Neuronal stem cell (in vitro differentiated cells): ENCODE data around the gene RLBP1. TPM values are rescaled to one million over a fixed set of nuclear protein-coding genes. Genes with fewer than 3 reads are reported as not detected.
"Not testable (repeated sequence)": the region's sequence is repeated elsewhere in the genome, so short reads cannot be mapped to it uniquely, and the experiment has no call there.

Experiments used
- DNase-seq: peaks from one replicate; pipeline ENCODE4 v3.0.0-alpha.2; 2013; ENCODE audit warnings: low spot score
- H2AFZ ChIP-seq: one replicate; pipeline ENCODE4 v1.6.1; 2013; ENCODE audit warnings: mild to moderate bottlenecking, low read length, inconsistent platforms
- H2AK5ac ChIP-seq: 2 replicates; pipeline ENCODE4 v1.6.1; 2013; ENCODE audit warnings: low read depth, mild to moderate bottlenecking, inconsistent platforms, low read length, moderate library complexity, mixed read lengths
- H2BK120ac ChIP-seq: 2 replicates; pipeline ENCODE4 v1.6.1; 2013; ENCODE audit warnings: low read depth, mild to moderate bottlenecking, inconsistent platforms, low read length, moderate library complexity, mixed read lengths
- H2BK12ac ChIP-seq: one replicate; pipeline ENCODE4 v1.6.1; 2013; ENCODE audit warnings: low read length, inconsistent platforms
- H2BK15ac ChIP-seq: 2 replicates; pipeline ENCODE4 v1.6.1; 2013; ENCODE audit warnings: mild to moderate bottlenecking, low read length, inconsistent platforms, mixed read lengths
- H2BK5ac ChIP-seq: one replicate; pipeline ENCODE4 v1.6.1; 2013; ENCODE audit warnings: inconsistent platforms, mild to moderate bottlenecking, low read length, moderate library complexity
- H3K14ac ChIP-seq: one replicate; pipeline ENCODE4 v1.6.1; 2013; ENCODE audit warnings: low read length, inconsistent platforms
- H3K18ac ChIP-seq: 2 replicates; pipeline ENCODE4 v1.6.1; 2013; ENCODE audit warnings: low read length, inconsistent platforms
- H3K23ac ChIP-seq: 2 replicates; pipeline ENCODE4 v1.6.1; 2013; ENCODE audit warnings: low read depth, mild to moderate bottlenecking, mixed read lengths, low read length, inconsistent platforms; ENCODE audit not compliant: poor library complexity
- H3K27ac ChIP-seq: replicated peaks from 3 replicates; pipeline ENCODE4 v1.5.1; 2013; ENCODE audit warnings: low read length, inconsistent platforms
- H3K27me3 ChIP-seq, 3 experiments: 2 replicates each; pipeline ENCODE4 v1.6.1; 2013; ENCODE audit warnings: low read length in 3 of 3, mild to moderate bottlenecking in 2 of 3, inconsistent platforms in 1 of 3, low read depth in 1 of 3, mixed read lengths in 1 of 3, moderate library complexity in 1 of 3; ENCODE audit not compliant: control insufficient read depth in 3 of 3, insufficient read depth in 3 of 3
- H3K36me3 ChIP-seq, 2 donors: replicated peaks in 1 of 2; 2 replicates each; pipeline ENCODE4 v1.6.1; 2013; ENCODE audit warnings: low read length in 2 of 2; ENCODE audit not compliant: control insufficient read depth in 2 of 2, insufficient read depth in 2 of 2
- H3K4ac ChIP-seq: 2 replicates; pipeline ENCODE4 v1.6.1; 2013; ENCODE audit warnings: inconsistent platforms, mild to moderate bottlenecking, low read length, moderate library complexity
- H3K4me1 ChIP-seq, 2 donors: 1 replicate in 1 of 2; 2 replicates in 1 of 2; pipeline ENCODE4 v1.6.1; 2013; ENCODE audit warnings: low read length in 2 of 2, low read depth in 1 of 2; ENCODE audit not compliant: control insufficient read depth in 2 of 2, insufficient read depth in 1 of 2
- H3K4me2 ChIP-seq: one replicate; pipeline ENCODE4 v1.6.1; 2013; ENCODE audit warnings: mild to moderate bottlenecking, low read length, inconsistent platforms; ENCODE audit not compliant: insufficient read depth, poor library complexity, severe bottlenecking
- H3K4me3 ChIP-seq, 2 donors: 2 replicates each; pipeline ENCODE4 v1.5.1; 2013; ENCODE audit warnings: low read length in 2 of 2, mild to moderate bottlenecking in 2 of 2, inconsistent platforms in 1 of 2, moderate library complexity in 1 of 2
- H3K79me1 ChIP-seq: one replicate; pipeline ENCODE4 v1.6.1; 2013; ENCODE audit warnings: low read depth, mild to moderate bottlenecking, inconsistent platforms, low read length, moderate library complexity
- H3K9ac ChIP-seq: one replicate; pipeline ENCODE4 v1.6.1; 2013; ENCODE audit warnings: mild to moderate bottlenecking, low read depth, low read length, inconsistent platforms; ENCODE audit not compliant: poor library complexity
- H3K9me3 ChIP-seq, 2 donors: replicated peaks in 1 of 2; 2 replicates each; pipeline versions ENCODE3 to v1.6.1; 2013; ENCODE audit warnings: low read length in 2 of 2, mild to moderate bottlenecking in 2 of 2, inconsistent platforms in 1 of 2, low read depth in 1 of 2, mixed read lengths in 1 of 2, moderate library complexity in 1 of 2; ENCODE audit not compliant: control insufficient read depth in 2 of 2, insufficient read depth in 1 of 2
- H4K8ac ChIP-seq: one replicate; pipeline ENCODE4 v1.6.1; 2013; ENCODE audit warnings: low read depth, mild to moderate bottlenecking, inconsistent platforms, low read length, moderate library complexity
- H4K91ac ChIP-seq: one replicate; pipeline ENCODE4 v1.6.1; 2013; ENCODE audit warnings: low read length, low read depth, mild to moderate bottlenecking, inconsistent platforms; ENCODE audit not compliant: poor library complexity
- WGBS, 2 donors: extraction: QIAGEN DNeasy Blood & Tissue Kit; methylation state at CpG; one replicate each; pipeline ENCODE4 v1.1.7; 2013; ENCODE audit warnings: missing lambda C conversion rate in 2 of 2, mixed read lengths in 1 of 2; ENCODE audit not compliant: insufficient read length in 2 of 2, insufficient replicate concordance in 1 of 2; ENCODE audit errors: extremely low coverage in 2 of 2; 5-methylcytosine and 5-hydroxymethylcytosine counted together
- polyA plus RNA-seq, 2 experiments: library from polyadenylated mRNA; stranded (reverse); fragments of 200-250 nt; gene quantifications; one replicate each; pipeline ENCODE4 v1.2.3, GENCODE V29; 2013

The RLBP1 gene
- polyA plus RNA-seq (2013, experiment 1 of 2) = 1.2 TPM
- 1.0 TPM for polyA plus RNA-seq (2013, experiment 2 of 2)

GRCh38 chr15:89221543-89221942 lies at the start of gene RLBP1:
Gene RLBP1, minus strand, starts transcription at chr15:89221579. Its CDS starts 2,604 bp downstream, at chr15:89218975.
- Histone ChIP-seq H3K18ac (peak within 1 kb of the TSS; percentile 95), H3K4ac (no peak within 1 kb of the TSS), H4K8ac (no peak within 1 kb of the TSS), H3K9ac (no peak within 1 kb of the TSS), H3K79me1 (peaks cover 2% of the 10 kb centered on the region), H3K14ac (no peak within 1 kb of the TSS), H2BK5ac (peak within 1 kb of the TSS; percentile 32), H3K36me3 (no peaks in the 10 kb centered on the region), H2BK120ac (peak within 1 kb of the TSS; percentile 77), H3K9me3 (no peaks in the 10 kb centered on the region), H3K23ac (no peak within 1 kb of the TSS), H3K27me3 (no peaks in the 10 kb centered on the region), H3K4me1 (peaks cover 0 to 11% of the 10 kb centered on the region in 2 donors), H3K27ac (peak within 1 kb of the TSS; percentile 48), H2AFZ (peak within 1 kb of the TSS; percentile 89), H3K4me2 (no peak within 1 kb of the TSS), H4K91ac (peak within 1 kb of the TSS; percentile 47), H2BK15ac (peak within 1 kb of the TSS; percentile 54), H2BK12ac (peak within 1 kb of the TSS; percentile 30), H2AK5ac (peak within 1 kb of the TSS; percentile 13), H3K4me3 (no peak within 1 kb of the TSS)
- WGBS, 2 donors = no CpG with 5 or more reads among the region's 11 CpGs
- DNase-seq = no peak

- H3K23ac ChIP-seq, H2BK120ac ChIP-seq, H2BK5ac ChIP-seq, H2BK12ac ChIP-seq, H3K4me1 ChIP-seq, H4K8ac ChIP-seq, H2AK5ac ChIP-seq, H3K79me1 ChIP-seq, DNase-seq, H3K27ac ChIP-seq, H3K4me3 ChIP-seq, H2BK15ac ChIP-seq, H3K14ac ChIP-seq, H3K4me2 ChIP-seq, H3K18ac ChIP-seq, H3K9ac ChIP-seq, H2AFZ ChIP-seq, H4K91ac ChIP-seq, H3K27me3 ChIP-seq, H3K4ac ChIP-seq: not testable (repeated sequence)
- WGBS, 2 donors = no CpG with 5 or more reads among the region's 5 CpGs
- H3K9me3 ChIP-seq = peaks cover 3 to 41% of the 10 kb centered on the region in 2 donors
- peaks cover 17 to 96% of the 10 kb centered on the region in 2 donors for H3K36me3 ChIP-seq
Observed at GRCh38 chr15:89250142-89250541, 28.8 kb upstream of the RLBP1 start.

DNA sequence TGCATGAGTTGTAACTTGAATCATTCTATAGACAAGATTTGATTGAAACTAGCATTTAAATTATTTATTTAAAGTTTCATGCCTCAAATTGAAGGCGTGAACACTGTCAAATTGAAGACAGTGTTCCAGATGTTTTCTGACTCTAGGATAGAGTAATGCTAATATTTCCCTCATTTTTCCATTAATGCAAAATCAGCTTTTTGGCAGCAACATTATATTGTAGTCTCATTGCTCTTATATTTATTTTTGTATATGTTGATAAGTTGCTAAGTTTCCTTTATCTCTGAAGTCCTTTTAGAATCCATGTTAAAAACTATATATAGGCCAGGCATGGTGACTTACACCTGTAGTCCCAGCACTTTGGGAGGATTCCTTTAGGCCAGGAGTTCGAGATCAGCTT lies 27.2 kb upstream of the RLBP1 start:
- Histone ChIP-seq H2BK120ac (no peak overlapping the region), H3K4me3 (no peak overlapping the region), H3K79me1 (peaks cover 2% of the 10 kb centered on the region), H3K27me3 (no peaks in the 10 kb centered on the region), H3K9me3 (peaks cover 3 to 38% of the 10 kb centered on the region in 2 donors), H2BK12ac (no peak overlapping the region), H3K4me1 (peaks cover 2 to 5% of the 10 kb centered on the region in 2 donors), H2BK15ac (no peak overlapping the region), H3K4me2 (no peak overlapping the region), H3K27ac (no peak overlapping the region), H3K9ac (no peak overlapping the region), H3K23ac (no peak overlapping the region), H4K91ac (no peak overlapping the region), H3K4ac (no peak overlapping the region), H3K18ac (no peak overlapping the region), H2BK5ac (no peak overlapping the region), H3K14ac (no peak overlapping the region), H2AK5ac (no peak overlapping the region), H3K36me3 (peaks cover 7 to 80% of the 10 kb centered on the region in 2 donors), H4K8ac (no peak overlapping the region), H2AFZ (no peak overlapping the region)
- WGBS, 2 donors = no CpG with 5 or more reads among the region's 2 CpGs
- DNase-seq = no peak

DNA sequence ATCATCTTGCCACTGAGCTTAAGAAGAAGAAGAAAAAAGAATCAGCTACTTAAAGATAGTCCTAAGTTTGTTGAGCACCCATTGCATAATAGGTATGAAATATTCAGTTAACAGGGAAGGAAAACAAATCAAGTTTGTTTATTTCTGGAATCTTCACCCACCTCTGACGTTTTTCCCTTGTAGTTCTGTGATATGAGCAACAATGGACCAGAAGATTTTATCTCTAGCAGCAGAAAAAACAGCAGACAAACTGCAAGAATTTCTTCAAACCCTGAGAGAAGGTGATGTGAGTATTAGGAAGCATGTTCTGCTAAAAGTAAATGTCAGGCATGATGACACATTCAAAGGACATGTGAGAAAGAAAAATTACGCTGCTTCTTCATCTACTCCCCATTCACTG lies 26.1 kb upstream of the RLBP1 start:
- Histone ChIP-seq H3K18ac (no peak overlapping the region), H3K36me3 (peaks cover 7 to 69% of the 10 kb centered on the region in 2 donors), H2BK5ac (no peak overlapping the region), H3K4me3 (no peak overlapping the region), H3K27me3 (no peaks in the 10 kb centered on the region), H3K79me1 (peaks cover 2% of the 10 kb centered on the region), H2BK12ac (no peak overlapping the region), H3K4me2 (no peak overlapping the region), H3K9me3 (peaks cover 3 to 38% of the 10 kb centered on the region in 2 donors), H3K4me1 (peaks cover 5 to 7% of the 10 kb centered on the region in 2 donors), H3K23ac (no peak overlapping the region), H2BK120ac (no peak overlapping the region), H4K8ac (no peak overlapping the region), H2AK5ac (no peak overlapping the region), H3K14ac (no peak overlapping the region), H2AFZ (no peak overlapping the region), H4K91ac (no peak overlapping the region), H3K27ac (no peak overlapping the region), H3K9ac (no peak overlapping the region), H3K4ac (no peak overlapping the region), H2BK15ac (no peak overlapping the region)
- WGBS, 2 donors = no CpG with 5 or more reads among the region's 2 CpGs
- DNase-seq = no peak
